DMS53 treated with DMSO at 0.1 percent for 48 hours (cell line): ENCODE measurements around the gene MACROD1.
A peak's percentile ranks its signal among the peaks of the same experiment; 100 is the strongest.
"Not testable (repeated sequence)": the region's sequence is repeated elsewhere in the genome, so short reads cannot be mapped to it uniquely, and the experiment has no call there.

Source experiments
- DNase-seq: peaks from one replicate; lab custom pipeline; 2025; ENCODE audit not compliant: unreplicated experiment; lab: John Stamatoyannopoulos, UW

MACROD1 gene

DNA sequence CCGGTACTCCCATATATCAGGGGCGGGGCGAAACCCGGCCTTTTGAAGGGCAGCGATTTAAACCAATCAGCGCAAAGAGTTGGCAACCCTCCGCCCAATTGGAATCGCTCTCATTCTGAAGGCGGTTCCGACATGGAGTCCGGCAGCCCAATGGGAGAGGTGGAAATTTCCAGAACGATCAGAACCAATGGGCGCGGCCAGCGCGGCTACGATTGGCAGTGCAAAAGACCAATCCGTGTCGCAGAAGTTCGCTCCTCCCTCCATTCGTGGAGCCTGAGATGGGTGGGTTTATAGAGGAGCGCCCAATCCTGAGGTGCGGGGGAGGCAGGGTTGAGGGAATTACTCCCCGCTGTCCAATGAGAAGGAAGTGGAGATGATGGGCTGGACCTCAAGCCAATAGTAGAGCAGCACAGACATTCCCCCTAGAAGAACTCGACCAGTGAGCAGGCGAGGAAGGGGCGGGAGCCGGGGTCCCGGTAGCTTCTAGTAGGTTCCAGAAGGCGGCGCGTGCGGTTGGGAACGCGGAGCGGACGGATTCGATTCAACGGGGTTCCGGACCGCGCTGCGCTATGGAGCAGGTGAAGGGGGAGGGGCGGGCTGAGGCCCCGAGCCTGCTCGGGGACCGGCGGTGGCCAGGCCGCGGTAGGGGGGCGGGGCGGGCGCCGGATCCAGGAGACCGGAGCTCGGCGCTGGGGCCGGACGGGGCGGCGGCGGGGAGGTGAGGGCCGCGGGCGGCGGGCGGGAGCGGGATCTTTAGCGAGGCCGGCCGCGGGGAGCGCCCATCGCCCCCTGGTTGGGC lies 20.0 kb upstream of the MACROD1 start, which contains the start of gene STIP1:
Gene STIP1, plus strand, starts transcription at position 479 of the 799 bp plus-strand sequence. Its CDS starts 91 bp downstream, at position 570.
- DNase-seq = peak; percentile 99

- DNase-seq = peak; percentile 71
These were observed 19.3 kb upstream of the MACROD1 start for GRCh38 chr11:64185175-64185692.

- DNase-seq = no peak
These were observed 18.0 kb upstream of the MACROD1 start for GRCh38 chr11:64183890-64184289.

DNA sequence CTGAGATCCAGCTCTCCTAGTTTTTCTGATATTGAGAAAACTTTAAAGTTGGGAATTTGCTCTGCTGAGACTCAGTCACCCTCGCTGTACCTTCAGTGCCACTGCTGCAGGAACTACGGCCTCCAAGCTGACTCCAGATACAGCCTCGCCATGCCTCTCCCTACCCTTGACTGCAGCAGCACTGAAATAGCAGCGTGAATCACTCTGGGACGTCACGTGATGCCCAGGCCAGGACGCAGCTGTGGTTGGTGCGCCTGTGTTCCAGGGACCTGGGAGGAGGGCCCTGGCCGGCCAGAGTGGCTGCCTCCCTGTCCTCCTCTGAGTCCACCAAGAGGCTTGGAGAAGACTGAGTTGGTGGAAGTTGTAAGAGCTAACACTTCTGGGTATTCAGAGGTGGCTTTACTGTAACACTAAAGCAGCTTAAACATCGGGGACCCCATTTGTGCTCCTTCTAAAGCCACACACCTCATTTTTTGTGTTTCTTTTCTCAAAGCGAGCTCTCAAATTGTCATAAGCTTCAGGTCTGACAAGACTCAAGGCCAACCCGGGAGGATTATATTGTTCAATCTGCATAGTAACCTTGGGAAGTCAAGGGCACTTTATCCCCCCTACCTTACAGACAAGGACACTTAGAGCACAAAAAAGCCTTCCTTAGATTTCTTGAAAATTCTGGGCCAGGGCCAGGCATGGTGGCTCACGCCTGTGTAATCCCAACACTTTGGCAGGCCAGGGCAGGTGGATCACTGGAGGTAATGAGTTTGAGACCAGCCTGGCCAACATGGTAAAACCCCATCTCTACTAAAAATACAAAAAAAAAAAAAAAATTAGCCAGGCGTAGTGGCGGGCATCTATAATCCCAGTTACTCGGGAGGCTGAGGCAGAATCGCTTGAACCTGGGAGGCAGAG lies 15.8 kb upstream of the MACROD1 start:
- DNase-seq = peak; percentile 91

DNA sequence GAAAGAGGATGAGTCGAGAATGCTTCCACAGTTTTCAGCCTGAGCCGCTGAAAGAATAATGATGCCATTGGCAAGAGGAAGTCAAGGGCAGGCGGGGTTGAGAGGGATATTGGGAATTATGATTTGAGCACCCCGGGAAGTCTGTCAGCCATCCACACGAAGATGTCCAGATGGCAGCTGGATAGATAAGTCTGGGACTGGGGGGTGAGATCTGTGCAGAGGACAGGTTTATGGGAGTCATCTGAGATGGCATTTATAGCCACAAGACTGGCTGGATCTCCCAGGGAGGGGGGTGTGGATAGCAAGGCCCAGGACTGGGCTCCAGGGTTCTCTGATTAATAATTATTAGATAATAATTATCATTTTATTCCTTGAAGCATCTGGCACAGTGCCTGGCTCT lies 15.0 kb upstream of the MACROD1 start:
- DNase-seq = no peak

DNA sequence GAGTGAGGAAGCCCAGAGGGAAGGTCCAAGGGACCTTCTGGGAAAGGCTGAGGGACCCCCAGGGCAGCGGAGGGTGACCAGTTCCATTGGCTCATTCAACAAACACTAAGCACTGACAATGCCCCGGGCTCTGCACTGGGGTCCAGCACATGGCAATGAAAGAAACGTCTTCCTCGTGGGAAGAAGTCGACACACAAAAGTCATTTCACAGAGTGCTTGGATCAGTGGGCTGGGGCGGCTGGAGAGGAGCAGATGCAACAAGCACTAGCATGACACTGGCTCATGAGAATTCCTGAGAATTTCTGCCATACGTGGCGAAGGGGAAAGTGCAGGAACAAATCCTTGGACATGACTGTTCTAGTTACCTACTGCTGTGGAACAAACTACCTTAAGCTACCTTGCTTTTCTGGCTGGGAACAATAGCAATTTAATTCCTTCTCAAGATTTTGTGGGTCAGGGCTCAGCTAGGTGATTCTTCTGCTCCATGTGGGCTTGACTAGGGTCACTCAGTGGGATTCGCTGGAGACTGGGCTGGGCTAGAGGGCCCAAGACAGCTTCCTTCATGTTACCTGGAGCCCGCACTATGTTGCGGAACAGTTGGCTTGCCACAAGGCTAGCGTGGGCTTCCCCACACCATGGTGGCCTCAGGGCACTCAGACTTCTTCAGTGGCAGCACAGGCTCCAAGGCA lies 13.2 kb upstream of the MACROD1 start:
- DNase-seq = no peak

GRCh38 chr11:64178203-64178602 lies 12.3 kb upstream of the MACROD1 start:
- DNase-seq = no peak

- no peak for DNase-seq
These were observed 10.8 kb upstream of the MACROD1 start for GRCh38 chr11:64176751-64177150.

GRCh38 chr11:64173616-64174355 lies 7.9 kb upstream of the MACROD1 start:
- DNase-seq = no peak

DNA sequence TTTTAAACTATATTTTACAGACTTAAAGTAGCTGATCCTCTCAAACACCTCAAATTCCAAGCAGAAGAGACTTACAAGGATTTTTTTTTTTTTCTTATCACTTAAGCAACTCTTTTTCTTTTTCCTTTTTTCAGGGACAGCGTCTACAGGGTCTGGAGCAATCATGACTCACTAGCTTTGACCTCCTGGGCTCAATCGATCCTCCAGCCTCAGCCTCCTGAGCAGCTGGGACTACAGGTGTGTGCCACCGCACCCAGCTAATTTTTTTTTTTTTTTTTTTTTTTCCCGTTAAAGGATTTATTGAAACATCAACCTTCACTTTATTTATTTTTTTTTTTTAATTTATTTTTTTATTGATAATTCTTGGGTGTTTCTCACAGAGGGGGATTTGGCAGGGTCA lies 4.5 kb upstream of the MACROD1 start:
- DNase-seq = no peak

DNA sequence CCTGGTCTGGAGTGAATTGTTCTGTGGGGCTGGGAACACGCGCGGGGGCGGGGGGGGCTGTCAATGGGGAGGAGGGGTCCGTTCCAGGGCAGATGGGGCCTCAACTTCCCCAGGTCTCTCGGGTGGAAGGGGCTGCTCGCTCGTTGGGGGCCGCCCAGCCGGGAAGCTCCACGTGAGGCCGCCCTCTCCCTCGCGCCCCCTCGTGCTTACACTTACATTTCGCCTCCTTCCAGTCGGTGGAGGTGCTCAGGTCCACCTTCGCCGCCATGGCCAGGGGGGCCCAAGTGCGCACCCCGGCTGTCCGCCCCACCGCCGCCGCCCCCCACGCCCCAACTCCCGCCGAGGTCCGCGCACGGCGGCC lies 452 bp downstream of the MACROD1 start:
- no peak for DNase-seq

DNA sequence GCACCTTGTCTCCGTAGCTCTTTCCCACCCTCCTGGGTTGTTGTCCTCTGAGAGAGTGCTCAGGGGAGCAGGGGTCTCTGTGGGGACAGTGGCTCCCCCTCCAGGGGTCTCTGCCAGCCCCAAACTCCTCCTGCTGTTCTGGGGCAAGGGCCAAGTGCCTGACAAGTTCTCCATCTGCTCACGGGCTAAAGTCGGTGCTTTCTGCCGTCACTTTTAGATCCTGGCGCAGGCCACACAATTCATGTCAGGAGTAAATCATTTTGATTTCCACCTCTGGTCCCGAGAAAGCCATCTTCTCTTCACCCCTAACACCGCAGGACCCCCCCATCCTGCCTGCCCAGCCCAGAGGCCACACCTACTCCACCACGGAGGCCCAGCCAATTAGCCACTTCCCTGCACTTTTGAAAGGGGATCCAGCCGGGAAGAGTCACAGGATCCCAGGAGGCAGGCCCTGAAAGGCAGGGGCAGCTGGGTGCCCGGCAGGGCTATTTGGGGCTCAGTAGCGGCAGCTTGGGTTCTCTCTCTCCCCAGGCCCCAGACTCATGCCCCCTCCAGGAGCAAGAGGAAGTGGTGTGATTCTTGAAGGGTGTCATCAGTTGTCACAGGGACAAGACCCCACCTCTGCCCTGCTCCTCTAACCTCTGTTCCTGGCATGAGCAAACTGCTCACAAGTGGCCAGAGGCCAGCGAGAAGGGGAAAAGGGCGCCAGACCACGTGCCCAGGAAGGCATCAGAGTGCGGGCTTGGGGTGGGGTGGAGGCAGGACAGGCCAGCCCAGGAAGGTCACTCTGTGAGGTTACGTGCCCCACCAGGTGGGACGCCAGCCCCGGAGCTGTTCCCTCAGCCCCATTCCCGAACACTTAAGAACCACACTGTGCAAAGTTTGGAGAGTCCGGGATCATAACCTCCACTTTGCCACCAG lies 1.3 kb downstream of the MACROD1 start:
- DNase-seq = no peak

GRCh38 chr11:64163951-64164350 lies 2.0 kb downstream of the MACROD1 start:
- no peak for DNase-seq

DNA sequence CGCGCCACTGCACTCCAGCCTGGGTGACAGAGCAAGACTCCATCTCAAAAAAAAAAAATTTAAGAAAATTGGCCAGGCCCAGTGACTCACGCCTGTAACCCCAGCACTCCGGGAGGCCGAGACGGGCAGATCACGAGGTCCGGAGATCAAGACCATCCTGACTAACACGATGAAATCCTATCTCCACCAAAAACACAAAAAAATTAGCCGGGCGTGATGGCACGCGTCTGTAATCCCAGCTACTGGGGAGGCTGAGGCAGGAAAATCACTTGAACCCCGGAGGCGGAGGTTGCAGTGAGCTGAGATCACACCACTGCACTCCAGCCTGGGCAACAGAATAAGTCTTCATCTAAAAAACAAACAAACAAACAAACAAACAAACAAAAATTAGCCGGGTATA lies 3.1 kb downstream of the MACROD1 start:
- DNase-seq = not testable (repeated sequence)

DNA sequence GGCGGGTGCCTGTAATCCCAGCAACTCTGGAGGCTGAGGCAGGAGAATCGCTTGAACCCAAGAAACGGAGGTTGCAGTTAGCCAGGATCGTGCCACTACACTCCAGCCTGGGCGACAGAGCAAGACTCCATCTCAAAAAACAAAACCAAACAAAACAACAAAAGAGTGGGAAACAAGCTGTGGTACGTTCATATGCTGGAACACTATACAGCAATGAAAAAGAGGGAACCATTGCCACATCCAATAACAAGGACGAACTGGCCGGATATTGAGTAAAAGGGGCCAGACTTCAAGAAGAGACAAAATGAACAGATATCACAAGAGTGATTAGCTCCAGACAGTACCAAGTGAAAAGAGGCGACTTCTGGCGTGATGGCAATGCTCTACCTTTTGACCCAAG lies 4.9 kb downstream of the MACROD1 start:
- no peak for DNase-seq

DNA sequence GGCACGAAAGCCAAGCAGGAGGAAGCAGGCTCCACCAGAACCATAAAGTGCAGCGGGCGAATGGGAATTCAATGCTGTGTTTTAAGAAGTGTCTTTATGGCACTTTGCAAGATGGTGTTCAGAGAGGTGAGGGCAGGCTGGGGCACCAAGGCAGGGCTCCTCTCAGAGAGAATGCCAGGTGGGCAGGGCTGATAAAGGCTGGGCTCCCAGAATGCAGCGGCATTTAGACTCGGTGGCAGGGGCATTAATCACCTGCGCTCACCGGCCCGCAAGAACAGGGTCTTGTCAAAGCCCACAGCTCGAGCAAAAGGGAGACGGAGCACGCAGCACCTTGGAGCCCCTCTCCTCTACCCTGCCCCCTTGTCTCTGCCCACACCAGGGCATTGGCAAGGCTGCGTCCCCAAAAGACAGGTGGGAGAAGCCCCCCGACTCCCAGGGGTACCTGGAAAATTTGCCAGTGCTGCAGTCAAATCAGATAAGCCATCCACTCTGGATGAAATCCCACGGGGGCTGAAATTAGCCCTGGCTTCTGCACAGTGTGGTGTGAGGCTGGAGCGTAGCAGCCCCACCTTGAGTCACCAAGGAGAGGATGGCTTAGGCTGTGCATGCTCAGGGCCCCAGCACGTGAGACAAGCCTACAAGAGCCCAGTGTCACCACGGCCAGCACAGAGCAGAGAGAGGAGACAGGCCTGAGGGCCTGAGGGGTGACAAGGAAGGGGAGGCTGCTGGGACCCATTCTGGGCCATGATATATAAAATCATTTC lies 8.1 kb downstream of the MACROD1 start:
- no peak for DNase-seq

DNA sequence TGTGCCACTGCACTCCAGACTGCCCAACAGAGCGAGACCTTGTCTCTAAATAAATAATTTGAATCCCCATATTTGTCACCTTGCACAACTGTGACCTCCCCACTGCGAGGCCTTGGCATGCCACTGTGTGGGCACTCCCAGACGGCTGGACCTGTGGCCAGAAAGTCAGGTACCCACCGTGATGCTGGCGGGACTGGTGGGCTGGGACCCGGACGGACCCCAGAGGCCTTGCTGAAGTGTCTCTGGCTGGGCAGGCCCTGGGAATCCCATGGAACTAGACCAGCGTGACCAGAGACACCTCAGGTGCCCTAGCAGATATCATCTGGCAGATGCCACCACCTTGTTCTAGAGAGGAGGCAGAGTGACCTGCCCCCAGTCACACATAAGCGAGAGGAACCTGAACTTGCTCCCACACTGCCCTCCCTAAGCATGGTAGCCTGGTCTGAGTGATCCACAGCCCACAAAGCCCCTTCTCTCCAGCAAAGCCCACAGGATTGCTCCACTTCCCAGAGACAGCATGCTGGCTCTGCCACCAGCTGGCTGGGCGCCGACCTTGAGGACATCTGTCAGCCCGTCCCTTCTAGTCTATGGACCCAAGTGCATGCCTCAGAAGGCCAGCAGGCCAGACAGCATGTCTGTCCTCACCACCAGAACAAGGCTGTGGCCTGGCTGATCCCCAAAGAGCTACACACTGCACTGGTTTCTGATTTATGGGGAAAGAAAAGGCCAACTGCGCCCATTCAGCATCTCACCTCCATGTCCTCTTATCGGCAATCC lies 9.5 kb downstream of the MACROD1 start:
- no peak for DNase-seq

GRCh38 chr11:64153812-64154211 lies 12.1 kb downstream of the MACROD1 start:
- no peak for DNase-seq
